GM23338 (cell line): ENCODE results near the gene RICTOR. TPM values are rescaled to one million over a fixed set of nuclear protein-coding genes. Genes with fewer than 3 reads are reported as not detected.

Experiments used
- ATAC-seq: fragments of 200-7000 bp; cut with Tn5 transposase; 3 replicates; pipeline ENCODE4 v1.9.1; 2020
- DNase-seq: peaks from one replicate; pipeline ENCODE4 v3.0.0-alpha.2; 2015; ENCODE audit warnings: low spot score
- H2AFZ ChIP-seq: fragments of 200-600 bp; sonication (generic); 2 replicates; pipeline ENCODE4 v1.8.0; 2016; ENCODE audit warnings: antibody characterized with exemption, mild to moderate bottlenecking, moderate library complexity
- H3F3A ChIP-seq: fragments of 200-600 bp; sonication (generic); replicated peaks from 2 replicates; pipeline ENCODE4 v1.8.0; 2017; ENCODE audit warnings: antibody characterized with exemption, mixed run types, low read depth
- H3K27ac ChIP-seq: fragments of 200-600 bp; sonication (generic); 2 replicates; pipeline ENCODE4 v1.6.1; 2016; ENCODE audit warnings: low read depth
- H3K27me3 ChIP-seq: fragments of 200-600 bp; sonication (generic); 2 replicates; pipeline ENCODE4 v1.8.0; 2016; ENCODE audit warnings: mild to moderate bottlenecking, mixed run types, moderate library complexity; ENCODE audit not compliant: insufficient read depth
- H3K36me3 ChIP-seq: fragments of 200-600 bp; sonication (generic); 2 replicates; pipeline ENCODE4 v1.8.0; 2016; ENCODE audit warnings: mild to moderate bottlenecking; ENCODE audit not compliant: insufficient read depth
- H3K4me1 ChIP-seq: fragments of 200-600 bp; sonication (generic); 2 replicates; pipeline ENCODE4 v1.8.0; 2016; ENCODE audit warnings: mild to moderate bottlenecking, moderate library complexity; ENCODE audit not compliant: insufficient read depth
- H3K4me2 ChIP-seq: fragments of 200-600 bp; sonication (generic); 2 replicates; pipeline ENCODE4 v1.7.1; 2017; ENCODE audit warnings: mixed run types
- H3K4me3 ChIP-seq: fragments of 200-600 bp; sonication (generic); 2 replicates; pipeline ENCODE4 v1.6.1; 2016; ENCODE audit warnings: mixed run types
- H3K79me2 ChIP-seq: fragments of 200-600 bp; sonication (generic); replicated peaks from 2 replicates; pipeline ENCODE4 v1.8.0; 2017; ENCODE audit warnings: mild to moderate bottlenecking; ENCODE audit not compliant: insufficient read depth
- H3K9me2 ChIP-seq: fragments of 200-600 bp; sonication (generic); 2 replicates; pipeline ENCODE4 v1.8.0; 2017; ENCODE audit not compliant: insufficient read depth
- H4K20me1 ChIP-seq: fragments of 200-600 bp; sonication (generic); replicated peaks from 2 replicates; pipeline ENCODE4 v1.8.0; 2017; ENCODE audit warnings: mild to moderate bottlenecking; ENCODE audit not compliant: insufficient read depth
- H3K27ac Mint-ChIP-seq: 2 replicates; pipeline ENCODE4 v1.8.0; 2020; ENCODE audit warnings: inconsistent platforms, mild to moderate bottlenecking, moderate library complexity, mixed read lengths
- H3K27me3 Mint-ChIP-seq: 3 replicates; pipeline ENCODE4 v1.8.0; 2022; ENCODE audit warnings: low read depth, mild to moderate bottlenecking, moderate library complexity, mixed read lengths, inconsistent platforms; ENCODE audit not compliant: insufficient read depth, poor library complexity
- H3K36me3 Mint-ChIP-seq: 3 replicates; pipeline ENCODE4 v1.8.0; 2021; ENCODE audit warnings: low read depth, mild to moderate bottlenecking, inconsistent platforms, moderate library complexity, mixed read lengths
- H3K4me1 Mint-ChIP-seq: 3 replicates; pipeline ENCODE4 v1.8.0; 2020; ENCODE audit warnings: mild to moderate bottlenecking, inconsistent platforms, mixed read lengths
- H3K4me3 Mint-ChIP-seq: 3 replicates; pipeline ENCODE4 v1.8.0; 2021; ENCODE audit warnings: moderate library complexity, mild to moderate bottlenecking, inconsistent platforms, mixed read lengths
- H3K9me3 Mint-ChIP-seq: 3 replicates; pipeline ENCODE4 v1.8.0; 2020; ENCODE audit warnings: moderate library complexity, mild to moderate bottlenecking, inconsistent platforms, mixed read lengths
- EZH2phosphoT487 ChIP-seq: fragments of 200-600 bp; sonication (generic); IDR thresholded peaks from one replicate; pipeline ENCODE4 v1.8.1; 2018; ENCODE audit warnings: antibody characterized with exemption; ENCODE audit not compliant: unreplicated experiment
- STAT1 ChIP-seq: IDR thresholded peaks from one replicate; pipeline ENCODE4 v1.6.1; 2016; ENCODE audit warnings: antibody characterized with exemption; ENCODE audit not compliant: unreplicated experiment
- ZNF114 ChIP-seq: fragments of 250-450 bp; sonication (Bioruptor Pico); IDR thresholded peaks from 2 replicates; pipeline ENCODE4 v1.5.0; 2020; ENCODE audit warnings: mild to moderate bottlenecking, moderate library complexity
- ZNF331 ChIP-seq: fragments of 250-450 bp; sonication (Bioruptor Pico); IDR thresholded peaks from 2 replicates; pipeline ENCODE4 v1.5.0; 2020; ENCODE audit warnings: low read depth, mild to moderate bottlenecking, moderate library complexity
- polyA plus RNA-seq: library from polyadenylated mRNA; unstranded; fragments of >200 nt; fragmentation: Nextera tagmentation; extraction: Ambion mirVana; gene quantifications from 2 replicates; pipeline ENCODE4 v1.2.1, GENCODE V29; 2016
- total RNA-seq: library from RNA; depleted of rRNA; stranded (reverse); fragments of >200 nt; shearing (Covaris generic); gene quantifications from 2 replicates; pipeline ENCODE4 v1.2.3, GENCODE V29; 2014
- TF ChIP-seq, protein P1 (sequence below): fragments of 250-450 bp; sonication (Bioruptor Pico); IDR thresholded peaks from 2 replicates; pipeline ENCODE4 v1.5.0; 2020; ENCODE audit warnings: mild to moderate bottlenecking, moderate library complexity

RICTOR gene
- total and polyA plus RNA-seq, 2 experiments from 2014 or later = 9.9 to 27.4 TPM

GRCh38 chr5:38916802-38917201 lies 157.4 kb downstream of the RICTOR start:
- DNase-seq (no peak), ATAC-seq (peak; percentile 78)
- no peaks in the 10 kb centered on the region for H3K27me3 Mint-ChIP-seq
- Histone ChIP-seq H3K27me3 (no peaks in the 10 kb centered on the region), H2AFZ (no peak overlapping the region), H3F3A (no peaks in the 10 kb centered on the region), H4K20me1 (no peaks in the 10 kb centered on the region), H3K36me3 (no peaks in the 10 kb centered on the region), H3K4me2 (no peak overlapping the region), H3K79me2 (no peaks in the 10 kb centered on the region), H3K4me3 (no peak overlapping the region), H3K9me2 (peaks cover 8% of the 10 kb centered on the region; the same call in 1 of the 2 replicates), H3K27ac (no peak overlapping the region), H3K4me1 (no peaks in the 10 kb centered on the region)
- H3K27ac Mint-ChIP-seq = no peak overlapping the region
- no peaks in the 10 kb centered on the region; the same call in 1 of the 3 replicates for H3K9me3 Mint-ChIP-seq
- no peaks in the 10 kb centered on the region; the same call in 2 of the 3 replicates for H3K36me3 Mint-ChIP-seq
- no peak overlapping the region for H3K4me3 Mint-ChIP-seq
- peaks cover 3% of the 10 kb centered on the region; the same call in 1 of the 3 replicates for H3K4me1 Mint-ChIP-seq
- TF ChIP-seq ZNF114 (CRISPR knock-in tag) (no peak), ZNF331 (CRISPR knock-in tag) (no peak), EZH2phosphoT487 (no peak)
- TF ChIP-seq, protein P1, sequence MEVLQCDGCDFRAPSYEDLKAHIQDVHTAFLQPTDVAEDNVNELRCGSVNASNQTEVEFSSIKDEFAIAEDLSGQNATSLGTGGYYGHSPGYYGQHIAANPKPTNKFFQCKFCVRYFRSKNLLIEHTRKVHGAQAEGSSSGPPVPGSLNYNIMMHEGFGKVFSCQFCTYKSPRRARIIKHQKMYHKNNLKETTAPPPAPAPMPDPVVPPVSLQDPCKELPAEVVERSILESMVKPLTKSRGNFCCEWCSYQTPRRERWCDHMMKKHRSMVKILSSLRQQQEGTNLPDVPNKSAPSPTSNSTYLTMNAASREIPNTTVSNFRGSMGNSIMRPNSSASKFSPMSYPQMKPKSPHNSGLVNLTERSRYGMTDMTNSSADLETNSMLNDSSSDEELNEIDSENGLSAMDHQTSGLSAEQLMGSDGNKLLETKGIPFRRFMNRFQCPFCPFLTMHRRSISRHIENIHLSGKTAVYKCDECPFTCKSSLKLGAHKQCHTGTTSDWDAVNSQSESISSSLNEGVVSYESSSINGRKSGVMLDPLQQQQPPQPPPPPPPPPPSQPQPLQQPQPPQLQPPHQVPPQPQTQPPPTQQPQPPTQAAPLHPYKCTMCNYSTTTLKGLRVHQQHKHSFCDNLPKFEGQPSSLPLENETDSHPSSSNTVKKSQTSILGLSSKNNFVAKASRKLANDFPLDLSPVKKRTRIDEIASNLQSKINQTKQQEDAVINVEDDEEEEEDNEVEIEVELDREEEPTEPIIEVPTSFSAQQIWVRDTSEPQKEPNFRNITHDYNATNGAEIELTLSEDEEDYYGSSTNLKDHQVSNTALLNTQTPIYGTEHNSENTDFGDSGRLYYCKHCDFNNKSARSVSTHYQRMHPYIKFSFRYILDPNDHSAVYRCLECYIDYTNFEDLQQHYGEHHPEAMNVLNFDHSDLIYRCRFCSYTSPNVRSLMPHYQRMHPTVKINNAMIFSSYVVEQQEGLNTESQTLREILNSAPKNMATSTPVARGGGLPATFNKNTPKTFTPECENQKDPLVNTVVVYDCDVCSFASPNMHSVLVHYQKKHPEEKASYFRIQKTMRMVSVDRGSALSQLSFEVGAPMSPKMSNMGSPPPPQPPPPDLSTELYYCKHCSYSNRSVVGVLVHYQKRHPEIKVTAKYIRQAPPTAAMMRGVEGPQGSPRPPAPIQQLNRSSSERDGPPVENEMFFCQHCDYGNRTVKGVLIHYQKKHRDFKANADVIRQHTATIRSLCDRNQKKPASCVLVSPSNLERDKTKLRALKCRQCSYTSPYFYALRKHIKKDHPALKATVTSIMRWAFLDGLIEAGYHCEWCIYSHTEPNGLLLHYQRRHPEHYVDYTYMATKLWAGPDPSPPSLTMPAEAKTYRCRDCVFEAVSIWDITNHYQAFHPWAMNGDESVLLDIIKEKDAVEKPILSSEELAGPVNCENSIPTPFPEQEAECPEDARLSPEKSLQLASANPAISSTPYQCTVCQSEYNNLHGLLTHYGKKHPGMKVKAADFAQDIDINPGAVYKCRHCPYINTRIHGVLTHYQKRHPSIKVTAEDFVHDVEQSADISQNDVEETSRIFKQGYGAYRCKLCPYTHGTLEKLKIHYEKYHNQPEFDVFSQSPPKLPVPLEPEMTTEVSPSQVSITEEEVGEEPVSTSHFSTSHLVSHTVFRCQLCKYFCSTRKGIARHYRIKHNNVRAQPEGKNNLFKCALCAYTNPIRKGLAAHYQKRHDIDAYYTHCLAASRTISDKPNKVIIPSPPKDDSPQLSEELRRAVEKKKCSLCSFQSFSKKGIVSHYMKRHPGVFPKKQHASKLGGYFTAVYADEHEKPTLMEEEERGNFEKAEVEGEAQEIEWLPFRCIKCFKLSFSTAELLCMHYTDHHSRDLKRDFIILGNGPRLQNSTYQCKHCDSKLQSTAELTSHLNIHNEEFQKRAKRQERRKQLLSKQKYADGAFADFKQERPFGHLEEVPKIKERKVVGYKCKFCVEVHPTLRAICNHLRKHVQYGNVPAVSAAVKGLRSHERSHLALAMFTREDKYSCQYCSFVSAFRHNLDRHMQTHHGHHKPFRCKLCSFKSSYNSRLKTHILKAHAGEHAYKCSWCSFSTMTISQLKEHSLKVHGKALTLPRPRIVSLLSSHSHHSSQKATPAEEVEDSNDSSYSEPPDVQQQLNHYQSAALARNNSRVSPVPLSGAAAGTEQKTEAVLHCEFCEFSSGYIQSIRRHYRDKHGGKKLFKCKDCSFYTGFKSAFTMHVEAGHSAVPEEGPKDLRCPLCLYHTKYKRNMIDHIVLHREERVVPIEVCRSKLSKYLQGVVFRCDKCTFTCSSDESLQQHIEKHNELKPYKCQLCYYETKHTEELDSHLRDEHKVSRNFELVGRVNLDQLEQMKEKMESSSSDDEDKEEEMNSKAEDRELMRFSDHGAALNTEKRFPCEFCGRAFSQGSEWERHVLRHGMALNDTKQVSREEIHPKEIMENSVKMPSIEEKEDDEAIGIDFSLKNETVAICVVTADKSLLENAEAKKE (CRISPR knock-in tag) = no peak

DNA sequence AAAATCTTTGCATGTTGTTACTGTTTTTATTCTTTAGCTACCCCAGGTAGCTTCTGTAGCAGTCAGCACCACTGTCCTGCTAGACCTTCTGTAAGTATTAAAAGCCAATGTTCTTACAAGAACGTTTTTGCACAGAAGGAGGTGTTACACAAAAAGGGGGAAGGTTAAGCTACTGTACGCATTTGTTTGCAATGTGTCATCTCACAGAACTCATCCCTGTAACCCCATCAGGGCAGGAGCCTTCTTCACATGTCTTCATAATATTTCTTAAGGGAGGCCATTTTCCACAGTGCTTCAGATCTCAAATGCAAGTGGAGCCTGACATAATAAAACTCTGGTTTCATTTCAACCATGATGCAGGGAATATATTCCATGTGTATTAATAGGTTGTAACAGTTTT lies 160.5 kb downstream of the RICTOR start:
- Histone ChIP-seq H3K4me1 (no peaks in the 10 kb centered on the region), H3K9me2 (peaks cover 7% of the 10 kb centered on the region; the same call in 1 of the 2 replicates), H2AFZ (no peak overlapping the region), H3K4me2 (no peak overlapping the region), H3K79me2 (no peaks in the 10 kb centered on the region), H4K20me1 (no peaks in the 10 kb centered on the region), H3F3A (no peaks in the 10 kb centered on the region), H3K27ac (no peak overlapping the region), H3K4me3 (no peak overlapping the region), H3K36me3 (no peaks in the 10 kb centered on the region), H3K27me3 (no peaks in the 10 kb centered on the region)
- Mint-ChIP-seq H3K9me3 (peaks cover 23% of the 10 kb centered on the region), H3K4me3 (no peak overlapping the region), H3K4me1 (peaks cover 3% of the 10 kb centered on the region; the same call in 1 of the 3 replicates), H3K36me3 (peaks cover 12% of the 10 kb centered on the region), H3K27me3 (no peaks in the 10 kb centered on the region), H3K27ac (no peak overlapping the region)
- DNase-seq (no peak), ATAC-seq (no peak)
- no peak for TF ChIP-seq STAT1
- TF ChIP-seq, protein P1 (CRISPR knock-in tag) = no peak
- TF ChIP-seq ZNF331 (CRISPR knock-in tag) = no peak
